ENCODE measurements around the gene DNM3.

Gene DNM3

DNA sequence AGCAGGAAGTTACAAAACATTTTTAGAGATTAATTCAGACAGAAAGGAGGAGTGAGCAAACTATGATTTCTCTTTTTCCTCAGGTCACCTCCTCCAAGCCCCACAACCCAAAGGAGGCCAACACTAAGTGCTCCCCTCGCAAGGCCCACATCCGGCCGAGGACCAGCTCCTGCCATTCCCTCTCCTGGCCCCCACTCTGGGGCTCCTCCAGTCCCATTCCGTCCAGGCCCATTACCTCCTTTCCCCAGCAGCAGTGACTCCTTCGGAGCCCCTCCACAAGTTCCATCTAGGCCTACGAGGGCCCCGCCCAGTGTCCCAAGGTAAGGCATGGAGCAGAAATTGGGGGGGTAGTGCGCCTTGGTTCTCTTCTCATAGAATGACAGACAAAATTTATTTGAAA lies 547.2 kb downstream of the DNM3 start:
- Histone ChIP-seq H3K9me3 (ENCODE audit: low read length) (no peaks in the 10 kb centered on the region), H3K4me3 (ENCODE audit: low read depth, low read length, poor library complexity, severe bottlenecking) (no peak overlapping the region), H3F3A (ENCODE audit: insufficient read depth, low read length) (no peaks in the 10 kb centered on the region), H4K20me1 (ENCODE audit: insufficient read depth, low read length) (no peaks in the 10 kb centered on the region), H3K27ac (ENCODE audit: low read depth, low read length, poor library complexity, severe bottlenecking) (no peak overlapping the region), H2AFZ (ENCODE audit: low read length) (no peak overlapping the region), H3K4me2 (ENCODE audit: low read length) (no peak overlapping the region), H3K79me2 (ENCODE audit: insufficient read depth, low read length) (no peaks in the 10 kb centered on the region), H3K27me3 (ENCODE audit: insufficient read depth, low read length) (no peaks in the 10 kb centered on the region), H3K9ac (ENCODE audit: low read length) (no peak overlapping the region), H3K9me2 (ENCODE audit: low read depth, low read length) (no peaks in the 10 kb centered on the region), H3K4me1 (ENCODE audit: insufficient read depth, low read length, severe bottlenecking) (peaks cover 36% of the 10 kb centered on the region), H3K36me3 (ENCODE audit: insufficient read depth, low read length) (no peaks in the 10 kb centered on the region)
- TF ChIP-seq CTCF (IDR thresholded peaks at IDR 0.05; ENCODE audit: low read length) (no peak), EZH2 (IDR thresholded peaks at IDR 0.05; ENCODE audit: borderline replicate concordance, low read length) (no peak)

DNA sequence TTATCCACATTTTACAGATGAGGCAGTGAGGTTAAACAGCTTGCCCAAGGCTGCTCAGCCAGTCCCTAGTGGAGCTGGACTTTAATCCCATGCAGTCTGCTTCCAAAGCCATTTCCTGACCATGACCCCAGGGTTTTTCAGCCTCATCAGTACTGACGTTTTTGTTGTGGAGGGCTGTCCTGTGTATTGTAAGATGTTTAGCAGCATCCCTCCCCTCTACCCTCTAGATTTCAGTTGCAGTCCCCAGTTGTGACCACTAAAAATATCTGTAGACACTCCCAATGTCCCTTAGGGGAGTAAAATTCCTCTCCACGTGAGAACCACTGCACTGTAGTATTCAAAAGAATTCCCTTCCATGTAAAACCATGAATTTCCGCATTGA lies 549.0 kb downstream of the DNM3 start:
- H4K20me1 ChIP-seq (ENCODE audit: insufficient read depth, low read length) = no peaks in the 10 kb centered on the region
- no peaks in the 10 kb centered on the region for H3K36me3 ChIP-seq (ENCODE audit: insufficient read depth, low read length)
- no peaks in the 10 kb centered on the region for H3F3A ChIP-seq (ENCODE audit: insufficient read depth, low read length)
- H3K9me3 ChIP-seq (ENCODE audit: low read length) = no peaks in the 10 kb centered on the region
- H3K9me2 ChIP-seq (ENCODE audit: low read depth, low read length) = no peaks in the 10 kb centered on the region
- peak overlapping the region; percentile 54 for H3K9ac ChIP-seq (ENCODE audit: low read length)
- peak overlapping the region; percentile 66 for H3K4me2 ChIP-seq (ENCODE audit: low read length)
- peaks cover 52% of the 10 kb centered on the region for H3K4me1 ChIP-seq (ENCODE audit: insufficient read depth, low read length, severe bottlenecking)
- peak overlapping the region; percentile 92 for H3K27ac ChIP-seq (ENCODE audit: low read depth, low read length, poor library complexity, severe bottlenecking)
- H3K4me3 ChIP-seq (ENCODE audit: low read depth, low read length, poor library complexity, severe bottlenecking) = peak overlapping the region; percentile 42
- H2AFZ ChIP-seq (ENCODE audit: low read length) = no peak overlapping the region
- no peaks in the 10 kb centered on the region for H3K27me3 ChIP-seq (ENCODE audit: insufficient read depth, low read length)
- TF ChIP-seq EZH2 (IDR thresholded peaks at IDR 0.05; ENCODE audit: borderline replicate concordance, low read length) (no peak), CTCF (IDR thresholded peaks at IDR 0.05; ENCODE audit: low read length) (no peak)
- H3K79me2 ChIP-seq (ENCODE audit: insufficient read depth, low read length) = no peaks in the 10 kb centered on the region

GRCh38 chr1:172390683-172391551 lies 549.6 kb downstream of the DNM3 start:
- Histone ChIP-seq H3K9ac (ENCODE audit: low read length) (peak overlapping the region; percentile 54), H3F3A (ENCODE audit: insufficient read depth, low read length) (no peaks in the 10 kb centered on the region), H3K9me3 (ENCODE audit: low read length) (no peaks in the 10 kb centered on the region), H3K4me3 (ENCODE audit: low read depth, low read length, poor library complexity, severe bottlenecking) (peak overlapping the region; percentile 42), H3K4me2 (ENCODE audit: low read length) (peak overlapping the region; percentile 66), H4K20me1 (ENCODE audit: insufficient read depth, low read length) (no peaks in the 10 kb centered on the region), H3K9me2 (ENCODE audit: low read depth, low read length) (no peaks in the 10 kb centered on the region), H3K27ac (ENCODE audit: low read depth, low read length, poor library complexity, severe bottlenecking) (peak overlapping the region; percentile 92), H3K36me3 (ENCODE audit: insufficient read depth, low read length) (no peaks in the 10 kb centered on the region), H3K79me2 (ENCODE audit: insufficient read depth, low read length) (no peaks in the 10 kb centered on the region), H2AFZ (ENCODE audit: low read length) (0 out of 2 replicates have a peak overlapping the region, but pooled peaks have one; percentile 8), H3K4me1 (ENCODE audit: insufficient read depth, low read length, severe bottlenecking) (peaks cover 52% of the 10 kb centered on the region), H3K27me3 (ENCODE audit: insufficient read depth, low read length) (no peaks in the 10 kb centered on the region)
- no peak for TF ChIP-seq CTCF (IDR thresholded peaks at IDR 0.05; ENCODE audit: low read length)
- TF ChIP-seq EZH2 (IDR thresholded peaks at IDR 0.05; ENCODE audit: borderline replicate concordance, low read length) = no peak

All from OCI-LY1 (cell line).